Measurements from ENCODE around the gene SPG11. TPM values are rescaled to one million over a fixed set of nuclear protein-coding genes. Genes with fewer than 3 reads are reported as not detected.

Gene SPG11
- total RNA-seq, result 10 to 100 TPM; 68.0 to 79.1 TPM

GRCh38 chr15:44663410-44664308, at the start of gene SPG11:
Gene SPG11 (minus strand): TSS chr15:44663662. CDS start chr15:44663647, 15 bp downstream.

DNA sequence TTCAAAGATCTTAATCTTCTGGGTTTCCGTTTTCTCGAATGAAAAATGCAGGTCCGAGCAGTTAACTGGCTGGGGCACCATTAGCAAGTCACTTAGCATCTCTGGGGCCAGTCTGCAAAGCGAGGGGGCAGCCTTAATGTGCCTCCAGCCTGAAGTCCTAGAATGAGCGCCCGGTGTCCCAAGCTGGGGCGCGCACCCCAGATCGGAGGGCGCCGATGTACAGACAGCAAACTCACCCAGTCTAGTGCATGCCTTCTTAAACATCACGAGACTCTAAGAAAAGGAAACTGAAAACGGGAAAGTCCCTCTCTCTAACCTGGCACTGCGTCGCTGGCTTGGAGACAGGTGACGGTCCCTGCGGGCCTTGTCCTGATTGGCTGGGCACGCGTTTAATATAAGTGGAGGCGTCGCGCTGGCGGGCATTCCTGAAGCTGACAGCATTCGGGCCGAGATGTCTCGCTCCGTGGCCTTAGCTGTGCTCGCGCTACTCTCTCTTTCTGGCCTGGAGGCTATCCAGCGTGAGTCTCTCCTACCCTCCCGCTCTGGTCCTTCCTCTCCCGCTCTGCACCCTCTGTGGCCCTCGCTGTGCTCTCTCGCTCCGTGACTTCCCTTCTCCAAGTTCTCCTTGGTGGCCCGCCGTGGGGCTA, 47.8 kb upstream of the SPG11 start, which contains the start of the genes B2M and PATL2:
Gene B2M, plus strand, starts transcription at position 422 of the 647 bp plus-strand sequence. Its CDS starts 30 bp downstream, at position 452.
Gene PATL2, minus strand, starts transcription at position 228 of the 647 bp plus-strand sequence. CDS start 34,833 bp downstream, outside the sequence.

DNA sequence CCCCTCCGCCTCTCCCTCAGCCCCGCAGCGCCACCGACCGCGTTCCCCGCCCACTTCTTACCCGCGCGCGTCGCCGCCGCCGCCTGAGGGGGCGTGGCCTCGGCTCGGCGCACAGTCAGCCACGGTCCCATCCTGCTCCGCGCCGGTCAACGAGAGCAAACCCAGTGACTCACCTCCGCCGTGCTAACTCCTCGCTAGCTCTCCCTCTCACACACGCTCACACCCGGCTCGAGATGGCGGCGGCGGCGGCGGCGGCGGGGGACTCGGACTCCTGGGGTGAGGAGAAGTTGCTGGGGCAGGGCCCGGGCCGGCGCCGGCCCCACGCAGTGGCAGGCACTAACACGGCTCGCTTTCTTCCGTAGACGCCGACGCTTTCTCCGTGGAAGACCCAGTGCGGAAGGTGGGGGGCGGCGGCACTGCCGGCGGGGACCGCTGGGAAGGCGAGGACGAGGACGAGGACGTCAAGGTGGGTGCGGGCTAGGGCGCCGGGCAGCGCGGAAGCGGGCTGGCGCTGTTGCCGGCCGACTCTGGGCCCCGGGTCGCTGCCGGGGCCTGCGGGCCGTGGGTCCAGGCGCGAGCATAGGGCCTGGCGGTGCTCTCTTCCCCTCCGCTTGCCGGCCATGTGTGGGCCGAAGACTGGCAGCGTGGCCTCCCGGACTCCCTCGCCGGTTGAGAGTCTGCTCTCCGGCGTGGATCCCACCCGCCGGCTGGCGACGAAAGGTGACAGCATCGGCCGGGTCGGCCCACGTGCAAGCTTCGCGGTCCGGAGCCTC, 126.3 kb downstream of the SPG11 start, which contains the start of gene EIF3J:
Gene EIF3J, plus strand, starts transcription at position 186 of the 773 bp plus-strand sequence. Its CDS starts 48 bp downstream, at position 234.

Other genes starting within 250 kb of the SPG11 start
- 10 to 100 TPM; 61.8 to 70.0 TPM for gene CTDSPL2, start 236.0 kb downstream of the SPG11 start, total RNA-seq
- 10 to 100 TPM; 79.3 to 81.7 TPM for gene EIF3J, start 126.5 kb downstream of the SPG11 start, total RNA-seq
- gene PATL2, start 47.7 kb upstream of the SPG11 start, total RNA-seq, result 10 to 100 TPM; 25.5 to 25.8 TPM
- gene B2M, start 47.9 kb upstream of the SPG11 start, total RNA-seq, result 1,000 to 10,000 TPM; 7,206 to 7,719 TPM
- gene TRIM69, start 72.9 kb upstream of the SPG11 start, total RNA-seq, result 10 to 100 TPM; 42.2 to 42.4 TPM